ENCODE results near the gene TFB1M.
A peak's percentile ranks its signal among the peaks of the same experiment; 100 is the strongest.

Gene TFB1M

GRCh38 chr6:155246825-155247224 is 67.5 kb downstream of the TFB1M start:
- Histone ChIP-seq H2BK120ac (ENCODE audit: low read depth, low read length) (no peak overlapping the region), H3K4me3 (ENCODE audit: insufficient read depth in 1 of 2, low read depth in 1 of 2, low read length in 2 of 2) (no peak overlapping the region), H2BK5ac (ENCODE audit: low read depth, low read length, poor library complexity, severe bottlenecking) (no peak overlapping the region), H3K27me3 (ENCODE audit: control insufficient read depth in 1 of 2, insufficient read depth in 1 of 2, low read length in 2 of 2) (no peaks in the 10 kb centered on the region), H2BK12ac (ENCODE audit: low read length in 2 of 2) (no peak overlapping the region), H2BK15ac (ENCODE audit: low read depth, poor library complexity, severe bottlenecking) (no peak overlapping the region), H3K23ac (ENCODE audit: low read length in 2 of 2) (no peak overlapping the region), H3K4me1 (ENCODE audit: control insufficient read depth, insufficient read depth, low read depth, low read length) (peaks cover 6% of the 10 kb centered on the region), H4K91ac (ENCODE audit: low read length) (no peak overlapping the region), H3K9me3 (ENCODE audit: control insufficient read depth, low read length) (no peaks in the 10 kb centered on the region), H2AFZ (ENCODE audit: low read depth, low read length) (no peak overlapping the region), H4K8ac (ENCODE audit: low read length) (no peak overlapping the region), H3K14ac (ENCODE audit: low read length in 2 of 2) (no peak overlapping the region), H3K79me1 (replicated peaks; ENCODE audit: low read length, poor library complexity, severe bottlenecking) (no peaks in the 10 kb centered on the region), H3K4ac (ENCODE audit: low read depth in 1 of 2, low read length in 2 of 2) (no peak overlapping the region), H3K4me2 (ENCODE audit: low read length, poor library complexity, severe bottlenecking) (no peak overlapping the region), H3K9ac (ENCODE audit: low read length) (no peak overlapping the region), H3K18ac (ENCODE audit: low read depth in 1 of 2, low read length in 2 of 2) (no peak overlapping the region), H2AK5ac (ENCODE audit: low read length, severe bottlenecking) (no peak overlapping the region), H3K27ac (ENCODE audit: low read length, poor library complexity, severe bottlenecking) (no peak overlapping the region), H3K36me3 (ENCODE audit: control insufficient read depth in 1 of 2, insufficient read depth in 2 of 2, low read depth in 1 of 2, low read length in 2 of 2) (peaks cover 0 to 23% of the 10 kb centered on the region in 2 experiments)
- no CpG with 5 or more reads among the region's 2 CpGs for WGBS
- DNase-seq, result no peak

- Histone ChIP-seq H4K91ac (ENCODE audit: low read length) (no peak overlapping the region), H3K18ac (ENCODE audit: low read depth in 1 of 2, low read length in 2 of 2) (no peak overlapping the region), H2AFZ (ENCODE audit: low read depth, low read length) (no peak overlapping the region), H3K4me2 (ENCODE audit: low read length, poor library complexity, severe bottlenecking) (no peak overlapping the region), H3K36me3 (ENCODE audit: control insufficient read depth in 1 of 2, insufficient read depth in 2 of 2, low read depth in 1 of 2, low read length in 2 of 2) (peaks cover 0 to 15% of the 10 kb centered on the region in 2 experiments), H3K9ac (ENCODE audit: low read length) (no peak overlapping the region), H3K27ac (ENCODE audit: low read length, poor library complexity, severe bottlenecking) (no peak overlapping the region), H3K4ac (ENCODE audit: low read depth in 1 of 2, low read length in 2 of 2) (no peak overlapping the region), H2BK15ac (ENCODE audit: low read depth, poor library complexity, severe bottlenecking) (no peak overlapping the region), H2BK120ac (ENCODE audit: low read depth, low read length) (no peak overlapping the region), H2AK5ac (ENCODE audit: low read length, severe bottlenecking) (no peak overlapping the region), H3K14ac (ENCODE audit: low read length in 2 of 2) (no peak overlapping the region), H2BK12ac (ENCODE audit: low read length in 2 of 2) (no peak overlapping the region), H2BK5ac (ENCODE audit: low read depth, low read length, poor library complexity, severe bottlenecking) (no peak overlapping the region), H3K79me1 (replicated peaks; ENCODE audit: low read length, poor library complexity, severe bottlenecking) (no peaks in the 10 kb centered on the region), H3K23ac (ENCODE audit: low read length in 2 of 2) (no peak overlapping the region), H3K4me3 (ENCODE audit: insufficient read depth in 1 of 2, low read depth in 1 of 2, low read length in 2 of 2) (no peak overlapping the region), H3K9me3 (ENCODE audit: control insufficient read depth, low read length) (no peaks in the 10 kb centered on the region), H4K8ac (ENCODE audit: low read length) (no peak overlapping the region), H3K27me3 (ENCODE audit: control insufficient read depth in 1 of 2, insufficient read depth in 1 of 2, low read length in 2 of 2) (no peaks in the 10 kb centered on the region), H3K4me1 (ENCODE audit: control insufficient read depth, insufficient read depth, low read depth, low read length) (peaks cover 6% of the 10 kb centered on the region)
- no peak for DNase-seq
- 95% methylated on average over 3 of the region's 3 CpGs for WGBS
These were observed 68.5 kb downstream of the TFB1M start for GRCh38 chr6:155245831-155246230.

- H2AFZ ChIP-seq (ENCODE audit: low read depth, low read length), result no peak overlapping the region
- DNase-seq, result no peak
- H3K4ac ChIP-seq (ENCODE audit: low read depth in 1 of 2, low read length in 2 of 2), result no peak overlapping the region
- H2BK12ac ChIP-seq (ENCODE audit: low read length in 2 of 2), result peak overlapping the region in 1 of 2 experiments; percentile 15
- no peak overlapping the region for H3K23ac ChIP-seq (ENCODE audit: low read length in 2 of 2)
- H3K27me3 ChIP-seq (ENCODE audit: control insufficient read depth in 1 of 2, insufficient read depth in 1 of 2, low read length in 2 of 2), result no peaks in the 10 kb centered on the region
- 97% methylated on average over 7 of the region's 7 CpGs for WGBS
- no peak overlapping the region for H2AK5ac ChIP-seq (ENCODE audit: low read length, severe bottlenecking)
- H3K4me2 ChIP-seq (ENCODE audit: low read length, poor library complexity, severe bottlenecking), result no peak overlapping the region
- H4K91ac ChIP-seq (ENCODE audit: low read length), result no peak overlapping the region
- no peak overlapping the region for H2BK5ac ChIP-seq (ENCODE audit: low read depth, low read length, poor library complexity, severe bottlenecking)
- H3K14ac ChIP-seq (ENCODE audit: low read length in 2 of 2), result no peak overlapping the region
- no peaks in the 10 kb centered on the region for H3K9me3 ChIP-seq (ENCODE audit: control insufficient read depth, low read length)
- H3K9ac ChIP-seq (ENCODE audit: low read length), result no peak overlapping the region
- no peak overlapping the region for H2BK120ac ChIP-seq (ENCODE audit: low read depth, low read length)
- H3K4me3 ChIP-seq (ENCODE audit: insufficient read depth in 1 of 2, low read depth in 1 of 2, low read length in 2 of 2), result no peak overlapping the region
- no peak overlapping the region for H2BK15ac ChIP-seq (ENCODE audit: low read depth, poor library complexity, severe bottlenecking)
- peaks cover 6% of the 10 kb centered on the region for H3K4me1 ChIP-seq (ENCODE audit: control insufficient read depth, insufficient read depth, low read depth, low read length)
- peaks cover 0 to 9% of the 10 kb centered on the region in 2 experiments for H3K36me3 ChIP-seq (ENCODE audit: control insufficient read depth in 1 of 2, insufficient read depth in 2 of 2, low read depth in 1 of 2, low read length in 2 of 2)
- H4K8ac ChIP-seq (ENCODE audit: low read length), result no peak overlapping the region
- H3K79me1 ChIP-seq (replicated peaks; ENCODE audit: low read length, poor library complexity, severe bottlenecking), result no peaks in the 10 kb centered on the region
- H3K18ac ChIP-seq (ENCODE audit: low read depth in 1 of 2, low read length in 2 of 2), result no peak overlapping the region
- H3K27ac ChIP-seq (ENCODE audit: low read length, poor library complexity, severe bottlenecking), result no peak overlapping the region
These were observed 69.1 kb downstream of the TFB1M start for GRCh38 chr6:155245193-155245592.

GRCh38 chr6:155244434-155244833 is 69.8 kb downstream of the TFB1M start:
- Histone ChIP-seq H3K9ac (ENCODE audit: low read length) (no peak overlapping the region), H3K27me3 (ENCODE audit: control insufficient read depth in 1 of 2, insufficient read depth in 1 of 2, low read length in 2 of 2) (no peaks in the 10 kb centered on the region), H3K27ac (ENCODE audit: low read length, poor library complexity, severe bottlenecking) (no peak overlapping the region), H3K23ac (ENCODE audit: low read length in 2 of 2) (no peak overlapping the region), H4K8ac (ENCODE audit: low read length) (no peak overlapping the region), H3K4me2 (ENCODE audit: low read length, poor library complexity, severe bottlenecking) (no peak overlapping the region), H3K18ac (ENCODE audit: low read depth in 1 of 2, low read length in 2 of 2) (no peak overlapping the region), H2BK15ac (ENCODE audit: low read depth, poor library complexity, severe bottlenecking) (no peak overlapping the region), H2BK5ac (ENCODE audit: low read depth, low read length, poor library complexity, severe bottlenecking) (no peak overlapping the region), H3K79me1 (replicated peaks; ENCODE audit: low read length, poor library complexity, severe bottlenecking) (no peaks in the 10 kb centered on the region), H2AK5ac (ENCODE audit: low read length, severe bottlenecking) (no peak overlapping the region), H4K91ac (ENCODE audit: low read length) (no peak overlapping the region), H3K4me1 (ENCODE audit: control insufficient read depth, insufficient read depth, low read depth, low read length) (peaks cover 6% of the 10 kb centered on the region), H3K4ac (ENCODE audit: low read depth in 1 of 2, low read length in 2 of 2) (no peak overlapping the region), H2AFZ (ENCODE audit: low read depth, low read length) (no peak overlapping the region), H3K9me3 (ENCODE audit: control insufficient read depth, low read length) (no peaks in the 10 kb centered on the region), H3K4me3 (ENCODE audit: insufficient read depth in 1 of 2, low read depth in 1 of 2, low read length in 2 of 2) (no peak overlapping the region), H3K14ac (ENCODE audit: low read length in 2 of 2) (no peak overlapping the region), H3K36me3 (ENCODE audit: control insufficient read depth in 1 of 2, insufficient read depth in 2 of 2, low read depth in 1 of 2, low read length in 2 of 2) (peaks cover 0 to 3% of the 10 kb centered on the region in 2 experiments), H2BK12ac (ENCODE audit: low read length in 2 of 2) (no peak overlapping the region), H2BK120ac (ENCODE audit: low read depth, low read length) (no peak overlapping the region)
- no peak for DNase-seq
- WGBS, result 96% methylated on average over 4 of the region's 4 CpGs

Data from mesenchymal stem cell (in vitro differentiated cells and primary cell).